Left renal pelvis (tissue), 4 donors: ENCODE measurements around the gene ABCD4. TPM values are rescaled to one million over a fixed set of nuclear protein-coding genes. Genes with fewer than 3 reads are reported as not detected.

Source experiments
- DNase-seq, 4 donors: peaks; one replicate each; pipeline ENCODE4 v3.0.0-alpha.2; 2013; ENCODE audit warnings: low read depth in 4 of 4, low spot score in 3 of 4
- polyA plus RNA-seq, 4 donors: library from polyadenylated mRNA; unstranded; fragments of 120-200 nt; gene quantifications; one replicate each; pipeline ENCODE4 v1.2.1, GENCODE V29; 2013; ENCODE audit not compliant: insufficient read length in 4 of 4

The ABCD4 gene
- polyA plus RNA-seq, 4 donors = 70.7 to 143 (median 88.7) TPM

DNA sequence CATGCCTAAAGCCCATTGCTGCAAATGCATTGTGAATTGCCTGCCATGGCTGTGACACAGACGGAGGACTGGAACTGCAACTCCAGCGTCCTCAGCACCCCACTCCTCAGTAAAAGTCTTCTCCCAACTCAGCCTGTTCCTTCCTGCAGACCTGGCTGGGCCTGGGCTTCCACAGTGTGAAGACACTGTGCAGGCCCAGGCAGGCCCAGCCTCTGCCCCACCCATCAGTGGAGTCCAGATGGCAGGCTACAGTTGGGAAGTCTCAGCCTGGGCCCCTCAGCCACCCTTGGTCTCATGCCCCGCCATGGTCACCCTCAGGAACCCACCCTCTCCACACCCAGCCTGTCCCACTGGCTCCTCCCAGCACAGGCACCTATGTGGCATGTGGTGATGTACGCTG lies 41.4 kb downstream of the ABCD4 start:
- no peak for DNase-seq

DNA sequence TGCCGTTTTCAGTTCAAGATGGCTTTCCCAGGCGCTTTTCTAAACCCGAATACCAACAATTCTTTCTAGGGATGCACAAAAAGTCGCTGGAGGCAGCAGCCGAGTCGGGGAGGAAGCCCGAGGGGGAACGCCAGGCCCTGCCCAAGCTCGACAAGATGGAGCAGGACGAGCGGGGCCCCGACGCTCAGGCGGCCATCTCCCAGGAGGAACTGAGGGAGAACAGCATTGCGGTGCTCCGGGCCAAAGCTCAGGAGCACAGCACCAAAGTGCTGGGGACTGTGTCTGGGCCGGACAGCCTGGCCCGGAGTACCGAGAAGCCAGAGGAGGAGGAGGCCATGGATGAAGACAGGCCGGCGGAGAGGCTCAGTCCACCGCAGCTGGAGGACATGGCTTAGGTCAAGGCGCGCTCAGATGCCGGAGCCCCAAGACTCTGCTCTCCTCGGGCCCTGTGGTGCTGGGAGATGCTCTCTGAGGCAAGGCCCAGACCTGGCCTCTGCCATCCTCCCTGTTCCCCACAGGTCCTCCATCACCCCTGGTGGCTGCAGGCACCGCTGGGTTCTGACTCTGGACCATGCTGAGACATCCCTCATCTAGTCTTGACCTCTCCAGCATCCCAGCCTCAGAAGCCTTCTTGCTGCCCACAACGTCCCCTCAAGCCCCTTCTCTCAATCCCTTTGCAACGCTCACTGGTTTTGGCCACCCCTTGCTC lies 42.1 kb downstream of the ABCD4 start:
- no peak for DNase-seq

DNA sequence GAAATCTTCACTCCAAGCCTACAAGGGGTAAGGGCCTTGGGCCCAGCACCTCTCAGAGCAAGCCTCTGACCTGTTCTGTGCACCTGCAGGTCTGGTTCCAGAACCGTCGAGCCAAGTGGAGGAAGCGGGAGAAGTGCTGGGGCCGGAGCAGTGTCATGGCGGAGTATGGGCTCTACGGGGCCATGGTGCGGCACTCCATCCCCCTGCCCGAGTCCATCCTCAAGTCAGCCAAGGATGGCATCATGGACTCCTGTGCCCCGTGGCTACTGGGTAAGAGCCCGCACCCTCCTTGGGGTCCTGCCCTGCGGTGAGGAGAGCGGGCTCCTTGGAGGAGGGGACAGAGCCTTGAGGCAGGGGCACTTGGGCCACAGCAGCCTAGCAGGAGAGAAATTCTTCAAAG lies 43.2 kb downstream of the ABCD4 start:
- DNase-seq = no peak

DNA sequence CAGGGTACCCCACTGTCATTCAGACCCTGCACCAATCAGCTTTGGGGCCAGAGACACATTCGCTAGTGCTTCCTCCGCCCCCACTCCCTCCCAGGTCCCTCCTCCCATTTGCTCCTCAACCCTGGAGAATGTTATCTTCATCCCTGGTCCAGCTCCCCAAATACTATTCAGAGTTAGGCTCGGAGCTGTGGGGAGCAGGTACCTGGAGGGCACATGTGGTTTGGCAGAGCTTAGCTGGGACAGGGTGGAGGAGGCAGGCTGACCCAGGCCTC lies 44.0 kb downstream of the ABCD4 start:
- DNase-seq = no peak

DNA sequence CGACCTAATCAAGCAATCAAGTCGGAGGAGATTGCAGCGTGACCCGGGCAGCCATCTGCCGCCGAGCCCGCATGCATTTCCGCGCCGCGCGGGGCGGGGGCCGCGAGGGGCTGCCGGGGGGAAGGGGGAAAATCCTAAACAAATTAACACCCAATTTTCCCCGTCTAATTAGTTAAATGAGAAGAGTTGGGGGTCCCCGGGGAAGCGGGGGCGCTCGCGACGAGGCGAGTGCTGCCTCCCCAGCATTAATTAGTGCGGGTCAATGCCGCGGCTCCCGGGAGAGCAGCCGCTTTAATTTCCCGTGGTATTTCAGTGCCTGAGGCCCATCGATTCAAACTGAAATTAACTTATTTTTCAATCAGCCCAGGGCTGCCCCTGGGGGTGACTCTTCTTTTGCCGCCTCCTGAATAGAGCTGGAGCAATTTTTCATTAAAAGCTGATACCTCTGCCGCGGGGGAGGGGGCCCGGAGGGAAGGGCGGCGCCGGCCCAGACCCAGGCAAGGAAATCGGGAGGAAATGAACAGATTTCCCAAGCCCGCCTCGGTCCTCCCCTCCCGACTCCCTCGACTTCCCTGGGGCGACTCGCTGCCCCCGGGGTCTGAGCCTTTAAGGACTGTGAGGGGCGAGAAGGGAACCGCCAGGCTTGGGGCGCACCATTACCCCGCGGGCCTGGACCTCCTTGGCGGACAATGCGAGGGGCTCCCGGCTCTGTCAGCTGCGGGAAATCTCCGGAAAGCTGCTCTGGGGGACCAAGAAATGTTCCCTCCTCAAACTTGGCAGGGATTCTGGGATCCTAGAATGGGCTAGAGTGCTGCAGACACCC lies 44.6 kb downstream of the ABCD4 start:
- no peak for DNase-seq

DNA sequence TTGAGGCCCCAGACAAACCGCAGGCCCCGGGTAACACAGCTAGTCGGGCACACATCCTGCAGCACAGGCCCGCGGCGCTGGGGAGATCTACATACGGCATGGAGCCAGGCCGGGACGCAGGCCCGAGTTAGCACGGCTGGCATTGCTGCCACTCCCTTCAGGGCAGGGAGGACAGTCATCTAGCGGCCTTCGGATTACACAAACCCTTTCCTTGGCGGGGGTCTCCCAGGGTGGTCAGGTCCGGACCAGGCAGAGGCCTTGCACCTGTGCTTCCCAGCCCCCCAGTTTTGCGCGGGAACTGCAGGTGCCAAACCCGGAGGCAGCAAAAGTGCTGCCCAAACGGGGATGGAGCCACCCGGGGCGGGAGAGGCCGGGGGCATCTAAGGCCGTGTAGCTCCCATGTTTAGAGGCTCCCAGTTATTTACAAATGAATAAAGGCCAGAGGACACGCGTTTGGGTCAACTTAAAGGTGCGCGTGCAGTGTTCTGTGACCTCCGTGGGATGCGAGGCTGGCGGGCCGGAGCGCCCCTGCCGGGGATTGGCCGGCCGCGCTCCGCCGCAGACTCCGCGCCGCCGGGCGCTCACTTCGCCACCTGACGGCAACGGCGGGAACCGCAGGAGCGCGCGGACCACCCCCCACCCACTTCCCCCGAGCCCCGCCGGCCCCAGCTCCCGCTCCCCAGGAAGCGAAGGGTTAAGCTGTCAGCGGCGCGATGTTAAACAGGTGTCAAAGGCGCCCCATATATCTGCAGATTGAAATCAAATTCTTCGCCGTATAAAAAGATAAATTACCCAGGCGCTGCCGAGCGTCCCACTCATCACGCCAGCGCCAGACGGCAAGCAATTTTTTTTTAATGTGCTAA lies 45.4 kb downstream of the ABCD4 start:
- DNase-seq = no peak

DNA sequence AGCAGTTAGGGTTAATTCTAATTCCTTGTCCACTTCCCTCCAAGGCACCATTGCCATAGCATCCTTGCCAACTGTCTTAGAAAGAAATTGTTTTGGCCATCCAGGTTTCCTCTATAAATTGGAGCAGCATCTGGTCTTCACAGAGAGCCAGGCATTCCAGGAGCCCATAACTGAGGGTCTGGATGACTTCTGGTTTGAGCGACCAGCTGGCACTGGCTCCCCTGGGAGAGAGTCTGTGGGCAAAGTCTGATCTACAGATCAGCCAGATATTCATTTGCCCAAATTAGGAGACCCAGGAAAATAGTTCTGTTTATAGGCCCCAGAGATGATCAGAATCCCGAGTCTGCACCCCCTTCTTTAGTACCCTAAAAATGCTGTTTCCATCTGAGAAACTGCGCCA lies 47.5 kb downstream of the ABCD4 start:
- no peak for DNase-seq

DNA sequence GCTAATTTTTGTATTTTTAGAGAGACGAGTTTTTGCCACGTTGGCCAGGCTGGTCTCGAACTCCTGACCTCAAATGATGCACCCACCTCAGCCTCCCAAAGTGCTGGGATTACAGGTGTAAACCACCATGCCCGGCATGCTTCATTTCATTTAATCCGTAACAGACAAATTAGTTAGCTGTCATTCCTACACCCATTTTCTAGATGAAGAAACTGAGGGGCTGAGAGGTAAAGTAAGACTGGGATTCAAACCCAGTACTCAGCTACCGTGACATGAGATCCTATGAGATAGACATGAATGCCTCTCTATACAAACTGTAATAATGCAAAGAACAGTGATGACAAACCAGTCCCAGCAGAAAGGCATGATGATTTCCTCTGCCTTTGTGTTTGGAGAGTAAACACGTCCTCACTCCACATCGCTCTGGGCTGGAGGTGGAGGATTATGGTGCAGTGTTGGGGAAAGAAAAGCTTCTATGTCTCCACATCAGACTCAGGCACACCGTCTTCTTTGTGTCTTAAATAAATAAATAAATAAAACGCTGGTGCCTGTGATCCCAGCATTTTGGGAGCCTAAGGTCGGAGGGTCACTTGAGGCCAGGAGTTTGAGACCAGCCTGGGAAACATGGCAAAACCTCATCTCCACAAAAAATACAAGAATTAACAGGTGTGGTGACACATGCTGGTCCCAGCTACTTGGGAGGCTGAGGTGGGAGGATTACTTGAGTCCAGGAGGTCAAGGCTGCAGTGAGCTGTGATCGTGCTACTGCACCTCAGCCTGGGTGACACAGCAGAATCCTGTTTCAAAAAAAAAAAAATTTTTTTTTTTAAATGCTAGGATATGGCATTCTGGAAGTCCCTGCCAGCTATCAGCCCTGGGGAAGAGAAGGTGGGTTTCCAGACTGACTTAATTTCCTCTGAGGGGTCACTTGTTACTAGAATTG lies 53.0 kb downstream of the ABCD4 start:
- DNase-seq = no peak

DNA sequence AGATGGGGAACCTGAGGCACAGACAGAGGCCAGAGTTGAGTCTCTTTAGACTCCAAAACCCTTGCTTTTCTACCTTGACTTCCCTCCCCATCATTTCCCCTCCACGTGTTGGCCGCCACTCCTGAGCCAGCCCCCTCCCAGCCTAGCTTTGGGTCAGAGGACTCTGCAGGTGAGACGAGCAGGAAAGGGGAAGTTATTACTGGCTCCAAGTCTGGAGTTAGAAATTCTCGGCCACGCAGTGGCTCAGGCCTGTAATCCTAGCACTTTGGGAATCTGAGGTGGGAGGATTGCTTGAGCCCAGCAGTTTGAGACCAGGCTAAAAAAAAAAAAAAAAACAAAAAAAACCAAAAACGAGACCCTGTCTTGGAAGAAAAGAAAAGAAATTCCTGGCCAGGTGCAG lies 54.7 kb downstream of the ABCD4 start:
- no peak for DNase-seq

DNA sequence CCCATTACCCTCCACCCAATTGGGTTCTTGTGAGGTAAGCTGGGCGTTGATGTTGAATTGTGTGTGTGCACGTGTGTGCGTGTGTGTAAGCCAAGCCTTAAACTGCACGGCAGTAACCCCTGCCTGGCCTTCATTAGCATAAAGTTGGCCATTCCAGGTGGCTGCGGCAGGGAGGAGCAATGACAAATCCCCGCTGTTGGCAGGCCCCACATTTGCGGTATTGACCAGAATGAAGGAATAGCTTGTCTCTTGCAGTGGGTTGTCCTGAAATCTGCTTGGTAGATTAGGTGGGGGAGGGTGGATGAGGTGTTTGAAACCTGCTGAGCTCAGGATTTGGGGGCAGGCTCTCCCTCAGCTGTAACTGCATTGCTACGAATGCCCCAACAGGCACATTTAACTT lies 56.2 kb downstream of the ABCD4 start:
- DNase-seq = no peak

DNA sequence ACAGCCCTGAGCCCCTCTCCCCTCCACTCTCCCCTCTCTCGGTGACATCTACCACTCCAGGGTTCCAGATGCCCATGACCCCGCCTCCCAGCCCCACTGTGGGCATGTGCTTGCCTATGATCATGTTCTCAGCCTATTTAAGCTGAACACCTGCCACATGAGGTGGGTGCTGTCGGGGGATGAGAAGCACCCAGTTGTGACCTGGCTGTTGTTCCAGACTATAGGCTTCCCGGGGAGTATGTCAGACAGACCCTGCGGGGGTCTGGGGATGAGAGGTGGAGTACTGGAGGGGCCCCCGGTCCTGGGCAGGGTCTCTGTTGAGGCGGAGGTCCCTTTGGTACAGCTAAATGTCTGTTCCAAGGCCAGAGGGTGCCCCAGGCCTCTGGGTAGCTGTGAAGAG lies 57.4 kb downstream of the ABCD4 start:
- DNase-seq = no peak

DNA sequence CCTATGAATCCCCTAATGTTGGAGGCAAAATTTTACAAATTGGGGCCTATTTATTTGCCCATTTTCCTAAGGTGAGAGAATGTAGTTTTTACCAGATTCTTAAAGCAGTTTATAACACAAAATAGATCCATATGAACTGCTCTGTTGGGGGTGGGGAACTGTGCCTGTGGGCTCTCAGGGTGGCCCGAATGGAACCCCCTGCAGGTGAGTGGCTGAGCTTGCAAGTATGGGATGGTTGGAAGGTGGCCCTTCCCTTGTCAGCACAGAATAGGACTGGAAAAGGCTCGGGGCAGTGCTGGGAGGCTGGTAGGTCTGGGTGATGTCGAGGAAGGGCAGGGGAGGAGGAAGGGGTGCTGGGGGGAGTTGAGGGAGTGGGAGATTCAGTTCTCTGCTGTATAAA lies 58.6 kb downstream of the ABCD4 start:
- DNase-seq = no peak

DNA sequence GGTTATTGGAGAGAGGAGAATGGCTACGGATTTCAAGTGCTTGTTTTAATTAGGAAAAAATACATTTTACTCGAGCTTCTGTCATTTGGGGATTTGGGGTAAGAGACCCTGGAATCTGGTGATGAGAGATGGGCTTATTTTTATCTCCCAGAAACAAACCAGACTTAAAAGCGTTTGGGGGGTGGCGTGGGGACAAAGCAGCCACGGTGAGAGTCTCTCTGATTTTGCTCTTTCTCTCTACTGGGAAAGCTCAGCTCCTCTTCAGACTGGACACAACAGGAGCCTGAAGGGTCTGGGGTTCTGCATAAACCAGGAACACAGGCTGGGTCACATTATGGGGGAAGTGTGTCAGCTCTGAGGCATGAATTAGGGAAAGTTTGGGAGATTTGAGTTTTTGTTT lies 59.7 kb downstream of the ABCD4 start:
- no peak for DNase-seq

DNA sequence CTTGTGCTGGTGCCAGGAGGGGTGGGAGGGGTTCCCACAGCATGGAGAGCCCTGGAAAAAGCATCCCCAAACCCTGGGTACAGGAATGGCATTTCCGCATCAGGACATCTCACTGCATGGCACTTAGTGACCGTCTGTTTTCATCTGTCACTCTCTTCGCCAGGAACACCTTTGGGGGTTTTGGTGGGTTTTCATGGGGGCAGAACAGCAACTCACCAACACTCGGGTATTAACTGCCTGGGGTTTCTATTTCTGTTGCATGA lies 60.0 kb downstream of the ABCD4 start:
- no peak for DNase-seq

DNA sequence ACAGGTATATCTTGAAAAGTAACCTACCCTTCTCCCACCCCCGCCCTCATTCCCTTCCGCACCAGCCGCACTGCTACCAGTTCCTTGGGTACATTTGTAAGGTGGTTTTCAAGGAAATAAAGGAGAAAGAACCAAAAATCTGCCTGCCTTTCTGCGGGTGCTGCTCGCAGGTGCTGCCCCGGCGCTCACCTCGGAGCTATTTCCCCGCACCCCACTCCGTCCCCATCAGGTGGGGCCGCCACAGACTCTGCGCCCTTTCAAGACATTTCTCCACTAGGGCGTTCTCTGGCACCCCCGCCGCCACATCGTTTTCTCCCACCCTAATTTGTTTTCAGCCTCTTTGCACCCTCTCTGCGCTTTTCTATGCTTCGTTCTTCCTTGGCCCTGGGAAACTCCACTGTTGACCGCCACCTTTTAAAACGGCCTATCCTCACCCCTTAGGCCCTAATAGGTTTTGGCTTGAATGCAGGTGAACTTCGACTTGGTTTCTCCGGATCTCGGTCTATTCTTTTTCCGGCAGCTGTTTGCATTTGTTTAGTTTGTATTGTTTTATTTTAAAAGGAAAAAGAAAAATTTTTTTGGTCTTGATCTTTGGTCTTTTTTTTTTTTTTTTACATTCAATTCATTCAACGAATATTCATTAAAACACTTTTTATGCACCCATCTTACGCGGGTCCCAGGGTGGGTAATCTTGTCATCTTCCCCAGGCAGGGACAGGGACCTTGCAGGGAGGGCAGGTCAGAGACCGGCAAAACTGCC lies 60.5 kb downstream of the ABCD4 start:
- DNase-seq = no peak

DNA sequence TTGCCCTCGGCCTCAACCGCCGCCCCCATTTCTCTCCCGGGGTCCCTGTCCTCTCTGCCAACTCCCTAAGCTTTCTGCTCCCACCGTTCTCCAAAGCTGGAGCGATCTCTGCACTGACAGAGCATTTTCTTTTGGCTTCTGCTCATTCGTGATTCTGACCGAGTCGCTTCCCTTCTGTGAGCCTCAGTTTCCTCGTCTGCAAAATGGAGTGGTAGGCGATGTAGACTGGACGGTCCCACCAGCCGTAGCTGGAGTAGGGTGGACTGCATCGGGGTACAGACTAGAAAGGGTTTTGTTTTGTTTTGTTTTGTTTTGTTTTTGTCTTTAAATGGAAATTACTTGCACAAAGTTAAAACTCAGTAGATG lies 61.1 kb downstream of the ABCD4 start:
- no peak for DNase-seq

DNA sequence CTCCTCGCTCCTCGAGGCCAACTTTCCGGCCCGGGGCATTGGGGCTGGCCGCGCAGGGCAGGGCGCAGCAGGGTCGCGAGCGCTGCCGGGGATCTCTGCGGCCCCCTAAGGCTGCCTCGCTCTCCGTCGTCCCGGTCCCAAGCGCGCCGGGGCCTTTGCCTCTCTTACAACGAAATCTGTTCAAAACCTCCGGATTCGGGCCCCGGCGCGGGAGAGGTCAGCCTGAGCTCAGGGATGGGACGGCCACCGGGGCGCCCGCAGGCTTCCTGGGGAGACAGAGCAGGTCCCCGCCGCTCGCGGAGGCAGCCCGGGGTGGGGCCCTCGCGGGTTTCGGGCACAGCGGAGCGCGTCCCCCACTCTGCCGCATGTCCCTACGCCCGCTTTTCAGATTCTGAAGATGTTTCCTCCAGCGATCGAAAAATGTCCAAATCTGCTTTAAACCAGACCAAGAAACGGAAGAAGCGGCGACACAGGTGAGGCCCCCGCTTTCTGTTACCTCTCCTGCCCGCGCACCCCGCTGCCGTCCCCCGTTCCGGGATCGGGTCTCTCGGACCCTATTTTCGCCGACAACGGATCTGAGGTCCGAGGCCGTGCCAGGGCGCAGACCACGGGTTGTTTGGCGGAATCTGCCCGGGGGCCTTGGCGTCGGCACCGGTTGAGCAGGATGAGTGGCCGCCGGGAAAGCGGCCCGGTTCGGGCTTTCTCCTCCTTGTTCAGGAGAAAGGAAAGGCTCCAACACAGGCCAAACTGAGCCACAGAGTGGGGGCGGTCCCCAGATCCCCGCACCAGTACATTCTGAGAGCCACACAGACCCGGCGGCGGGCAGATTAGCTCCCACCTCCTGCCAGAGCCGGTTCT lies 61.7 kb downstream of the ABCD4 start:
- DNase-seq = no peak

DNA sequence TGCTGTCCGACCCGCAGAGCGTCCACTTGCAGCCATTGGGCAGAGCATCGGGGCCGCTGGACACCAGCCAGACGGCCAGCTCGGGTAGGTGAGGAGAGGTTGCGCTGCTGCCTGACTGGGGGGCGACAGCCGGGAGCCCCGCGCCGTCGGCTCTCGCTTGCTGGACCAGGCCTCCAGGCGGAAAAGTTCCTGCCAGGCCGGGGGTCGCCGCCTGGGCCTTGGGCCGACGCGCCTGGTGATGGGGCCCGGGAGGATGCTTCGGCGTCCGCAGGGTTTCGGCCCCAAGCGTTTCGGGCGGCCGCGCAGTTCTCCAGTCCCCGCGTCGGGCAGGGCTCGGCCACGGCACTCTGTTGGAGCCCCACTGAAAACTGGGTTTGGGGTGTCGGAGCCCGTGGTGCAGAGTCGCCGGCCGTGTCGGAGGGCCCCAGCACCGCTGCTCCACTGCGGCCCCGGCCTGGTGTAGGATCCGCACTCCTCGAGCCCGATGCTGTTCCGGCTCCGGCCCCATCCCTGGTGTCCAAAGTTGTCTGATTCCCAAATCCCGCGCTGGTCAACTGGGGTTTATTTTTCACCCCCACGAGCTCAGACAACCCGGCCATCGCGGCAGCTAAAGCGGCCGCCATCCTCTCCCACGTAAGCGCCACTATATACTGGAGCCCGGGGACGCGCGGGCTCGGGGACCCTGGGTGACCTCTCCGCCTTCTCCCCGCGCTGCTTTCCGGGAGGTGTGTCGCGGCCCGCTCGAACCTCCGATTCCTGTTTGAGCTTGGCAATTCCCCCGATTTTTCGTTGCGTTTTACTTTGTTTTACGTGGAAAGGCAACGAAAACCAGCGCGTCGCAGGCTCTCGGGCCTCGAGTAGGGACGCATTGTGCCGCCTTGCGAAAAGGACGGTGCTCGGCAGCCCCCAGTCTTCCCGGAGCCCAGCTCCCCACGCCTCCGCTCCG lies 62.6 kb downstream of the ABCD4 start:
- no peak for DNase-seq
